ENCODE results near the gene USP6. TPM values are rescaled to one million over a fixed set of nuclear protein-coding genes. Genes with fewer than 3 reads are reported as not detected.
"Not testable (repeated sequence)": the region's sequence is repeated elsewhere in the genome, so short reads cannot be mapped to it uniquely, and the experiment has no call there.

Gene USP6
- polyA plus RNA-seq, 2 of the 4 experiments (the other 2 are of a cell fraction) = 0.01 to 0.04 TPM

DNA sequence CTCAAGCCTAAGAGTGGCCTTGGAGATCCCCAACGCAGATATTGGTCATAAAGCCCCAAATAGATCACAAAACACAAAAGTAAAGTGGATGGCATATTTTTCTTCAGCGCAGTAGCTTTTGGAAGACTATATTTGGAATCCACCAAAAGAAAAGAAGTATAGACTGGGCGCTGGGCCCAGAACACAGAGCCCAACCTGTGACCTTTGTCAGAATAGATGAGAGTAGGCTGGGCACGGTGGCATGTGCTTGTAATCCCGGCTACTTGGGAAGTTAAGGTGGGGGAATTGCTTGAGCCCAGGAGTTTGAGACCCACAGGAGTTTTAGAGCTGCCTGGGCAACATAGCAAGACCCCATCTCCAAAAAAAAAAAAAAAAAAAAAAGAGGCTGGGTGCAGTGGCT is 104.2 kb downstream of the USP6 start:
- Histone ChIP-seq H3K27ac (no peak overlapping the region), H3K4me3 (no peak overlapping the region), H3K4me1 (0 out of 3 replicates have a peak, but pooled peaks cover 3% of the 10 kb centered on the region), H3K9me3 (no peaks in the 10 kb centered on the region), H3K4me2 (no peak overlapping the region)
- 70% methylated on average over 5 of the region's 5 CpGs for WGBS (ENCODE audit: missing lambda C conversion rate)
- ATAC-seq (no peak), FAIRE-seq (no peak), DNase-seq (ENCODE audit: low read depth in 1 of 2, low spot score in 1 of 2) (no peak)
- ChIA-PET POLR2A (no interaction called here), CTCF (interaction anchor here (0.7 to 1.0 kb wide), 3 partner anchors 29 to 130 kb away, joined by 3 to 4 read pairs (median 4); no protein-coding TSS in a partner anchor)
- TF ChIP-seq HOXA7 (CRISPR knock-in tag; IDR thresholded peaks at IDR 0.05) = no peak
- TF ChIP-seq KDM1A (IDR thresholded peaks at IDR 0.05; ENCODE audit: low read depth) = no peak
- TF ChIP-seq FOSB (CRISPR knock-in tag; IDR thresholded peaks at IDR 0.05) = no peak
- TF ChIP-seq PHF8 (IDR thresholded peaks at IDR 0.05; ENCODE audit: borderline replicate concordance, low read depth) = no peak
- TF ChIP-seq ZFP36 (IDR thresholded peaks at IDR 0.05; ENCODE audit: borderline replicate concordance, partially characterized antibody) = no peak
- TF ChIP-seq RCOR1 (IDR thresholded peaks at IDR 0.05; ENCODE audit: low read depth, low read length) = no peak
- no peak for TF ChIP-seq RFX5 (IDR thresholded peaks at IDR 0.05)
- TF ChIP-seq JUNB (IDR thresholded peaks at IDR 0.05) = no peak
- no peak for TF ChIP-seq FOXS1 (CRISPR knock-in tag; IDR thresholded peaks at IDR 0.05)
- TF ChIP-seq SMC3 (IDR thresholded peaks at IDR 0.05) = no peak
- TF ChIP-seq FOSL2 (IDR thresholded peaks at IDR 0.05) = no peak
- TF ChIP-seq FOSL2 (CRISPR knock-in tag; IDR thresholded peaks at IDR 0.05) = no peak
- no peak for TF ChIP-seq RAD21 (conservative IDR thresholded peaks at IDR 0.05 in 1 of 2, IDR thresholded peaks at IDR 0.05 in 1 of 2)
- TF ChIP-seq, protein P1, sequence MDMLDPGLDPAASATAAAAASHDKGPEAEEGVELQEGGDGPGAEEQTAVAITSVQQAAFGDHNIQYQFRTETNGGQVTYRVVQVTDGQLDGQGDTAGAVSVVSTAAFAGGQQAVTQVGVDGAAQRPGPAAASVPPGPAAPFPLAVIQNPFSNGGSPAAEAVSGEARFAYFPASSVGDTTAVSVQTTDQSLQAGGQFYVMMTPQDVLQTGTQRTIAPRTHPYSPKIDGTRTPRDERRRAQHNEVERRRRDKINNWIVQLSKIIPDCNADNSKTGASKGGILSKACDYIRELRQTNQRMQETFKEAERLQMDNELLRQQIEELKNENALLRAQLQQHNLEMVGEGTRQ (IDR thresholded peaks at IDR 0.05) = no peak
- TF ChIP-seq SREBF2 (IDR thresholded peaks at IDR 0.05) = no peak
- TF ChIP-seq, protein P2, sequence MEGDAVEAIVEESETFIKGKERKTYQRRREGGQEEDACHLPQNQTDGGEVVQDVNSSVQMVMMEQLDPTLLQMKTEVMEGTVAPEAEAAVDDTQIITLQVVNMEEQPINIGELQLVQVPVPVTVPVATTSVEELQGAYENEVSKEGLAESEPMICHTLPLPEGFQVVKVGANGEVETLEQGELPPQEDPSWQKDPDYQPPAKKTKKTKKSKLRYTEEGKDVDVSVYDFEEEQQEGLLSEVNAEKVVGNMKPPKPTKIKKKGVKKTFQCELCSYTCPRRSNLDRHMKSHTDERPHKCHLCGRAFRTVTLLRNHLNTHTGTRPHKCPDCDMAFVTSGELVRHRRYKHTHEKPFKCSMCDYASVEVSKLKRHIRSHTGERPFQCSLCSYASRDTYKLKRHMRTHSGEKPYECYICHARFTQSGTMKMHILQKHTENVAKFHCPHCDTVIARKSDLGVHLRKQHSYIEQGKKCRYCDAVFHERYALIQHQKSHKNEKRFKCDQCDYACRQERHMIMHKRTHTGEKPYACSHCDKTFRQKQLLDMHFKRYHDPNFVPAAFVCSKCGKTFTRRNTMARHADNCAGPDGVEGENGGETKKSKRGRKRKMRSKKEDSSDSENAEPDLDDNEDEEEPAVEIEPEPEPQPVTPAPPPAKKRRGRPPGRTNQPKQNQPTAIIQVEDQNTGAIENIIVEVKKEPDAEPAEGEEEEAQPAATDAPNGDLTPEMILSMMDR (IDR thresholded peaks at IDR 0.05) = no peak

DNA sequence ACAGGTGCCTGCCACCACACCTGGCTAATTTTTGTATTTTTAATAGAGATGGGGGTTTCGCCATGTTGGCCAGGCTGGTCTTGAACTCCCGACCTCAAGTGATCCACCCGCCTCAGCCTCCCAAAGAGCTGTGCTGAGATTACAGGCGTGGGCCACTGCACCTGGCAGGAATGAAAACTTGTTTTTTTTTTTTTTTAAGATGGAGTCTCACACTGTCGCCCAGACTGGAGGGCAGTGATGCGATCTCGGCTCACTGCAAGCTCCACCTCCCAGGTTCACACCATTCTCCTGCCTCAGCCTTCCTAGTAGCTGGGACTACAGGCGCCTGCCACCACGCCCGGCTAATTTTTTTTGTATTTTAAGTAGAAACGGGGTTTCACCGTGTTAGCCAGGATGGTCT is 106.1 kb downstream of the USP6 start:
- FAIRE-seq; H3K9me3 ChIP-seq; H3K4me3 ChIP-seq; H3K4me2 ChIP-seq; H3K27ac ChIP-seq; ATAC-seq; CTCF ChIA-PET; DNase-seq (ENCODE audit: low read depth in 1 of 2, low spot score in 1 of 2); POLR2A ChIA-PET; H3K4me1 ChIP-seq: not testable (repeated sequence)
- WGBS (ENCODE audit: missing lambda C conversion rate) = 87% methylated on average over 12 of the region's 12 CpGs

Small RNA genes within 50 kb of the gene (small RNA-seq; reads per million reads assigned to genes)
- gene AC012146.4 = 0 reads per million in 6 experiments

Other genes starting within 250 kb of the USP6 start
- 0.11 and 0.13 TPM in 2 replicates for gene C17orf107, start 216.5 kb upstream of the USP6 start, polyA plus RNA-seq (2011; rRNA removed)
- gene C17orf107, start 216.5 kb upstream of the USP6 start, polyA plus RNA-seq (2017; fragmentation: RNase III; extraction: RNeasy Plus Mini Kit Qiagen cat#74134 plus additional on column Dnase treatment) = 0.16 to 0.30 TPM (median 0.25 TPM) in 3 replicates
- gene CHRNE, start 212.9 kb upstream of the USP6 start, polyA plus RNA-seq (2011; rRNA removed) = 0.07 and 0.10 TPM in 2 replicates
- 0.12 to 0.14 TPM (median 0.13 TPM) in 3 replicates for gene CHRNE, start 212.9 kb upstream of the USP6 start, polyA plus RNA-seq (2017; fragmentation: RNase III; extraction: RNeasy Plus Mini Kit Qiagen cat#74134 plus additional on column Dnase treatment)
- not detected in 2 replicates for gene GP1BA, start 183.8 kb upstream of the USP6 start, polyA plus RNA-seq (2011; rRNA removed)
- not detected in 3 replicates for gene GP1BA, start 183.8 kb upstream of the USP6 start, polyA plus RNA-seq (2017; fragmentation: RNase III; extraction: RNeasy Plus Mini Kit Qiagen cat#74134 plus additional on column Dnase treatment)
- 60.2 and 64.4 TPM in 2 replicates for gene SLC25A11, start 176.0 kb upstream of the USP6 start, polyA plus RNA-seq (2011; rRNA removed)
- gene SLC25A11, start 176.0 kb upstream of the USP6 start, polyA plus RNA-seq (2017; fragmentation: RNase III; extraction: RNeasy Plus Mini Kit Qiagen cat#74134 plus additional on column Dnase treatment) = 64.4 to 69.2 TPM (median 67.9 TPM) in 3 replicates
- gene RNF167, start 175.8 kb upstream of the USP6 start, polyA plus RNA-seq (2011; rRNA removed) = 98.7 and 110 TPM in 2 replicates
- gene RNF167, start 175.8 kb upstream of the USP6 start, polyA plus RNA-seq (2017; fragmentation: RNase III; extraction: RNeasy Plus Mini Kit Qiagen cat#74134 plus additional on column Dnase treatment) = 83.9 to 93.7 TPM (median 86.4 TPM) in 3 replicates
- 1,417 and 1,732 TPM in 2 replicates for gene PFN1, start 167.5 kb upstream of the USP6 start, polyA plus RNA-seq (2011; rRNA removed)
- 3,195 to 3,341 TPM (median 3,230 TPM) in 3 replicates for gene PFN1, start 167.5 kb upstream of the USP6 start, polyA plus RNA-seq (2017; fragmentation: RNase III; extraction: RNeasy Plus Mini Kit Qiagen cat#74134 plus additional on column Dnase treatment)
- 52.5 and 53.5 TPM in 2 replicates for gene ENO3, start 164.9 kb upstream of the USP6 start, polyA plus RNA-seq (2011; rRNA removed)
- gene ENO3, start 164.9 kb upstream of the USP6 start, polyA plus RNA-seq (2017; fragmentation: RNase III; extraction: RNeasy Plus Mini Kit Qiagen cat#74134 plus additional on column Dnase treatment) = 79.0 to 109 TPM (median 102 TPM) in 3 replicates
- 72.6 and 94.9 TPM in 2 replicates for gene SPAG7, start 148.2 kb upstream of the USP6 start, polyA plus RNA-seq (2011; rRNA removed)
- gene SPAG7, start 148.2 kb upstream of the USP6 start, polyA plus RNA-seq (2017; fragmentation: RNase III; extraction: RNeasy Plus Mini Kit Qiagen cat#74134 plus additional on column Dnase treatment) = 101 to 102 TPM (median 102 TPM) in 3 replicates
- 12.4 and 17.7 TPM in 2 replicates for gene CAMTA2, start 128.4 kb upstream of the USP6 start, polyA plus RNA-seq (2011; rRNA removed)
- gene CAMTA2, start 128.4 kb upstream of the USP6 start, polyA plus RNA-seq (2017; fragmentation: RNase III; extraction: RNeasy Plus Mini Kit Qiagen cat#74134 plus additional on column Dnase treatment) = 30.1 to 33.8 TPM (median 30.3 TPM) in 3 replicates
- 0.66 and 0.86 TPM in 2 replicates for gene INCA1, start 118.5 kb upstream of the USP6 start, polyA plus RNA-seq (2011; rRNA removed)
- gene INCA1, start 118.5 kb upstream of the USP6 start, polyA plus RNA-seq (2017; fragmentation: RNase III; extraction: RNeasy Plus Mini Kit Qiagen cat#74134 plus additional on column Dnase treatment) = 1.1 to 1.3 TPM (median 1.1 TPM) in 3 replicates
- 42.0 and 48.4 TPM in 2 replicates for gene KIF1C, start 118.1 kb upstream of the USP6 start, polyA plus RNA-seq (2011; rRNA removed)
- gene KIF1C, start 118.1 kb upstream of the USP6 start, polyA plus RNA-seq (2017; fragmentation: RNase III; extraction: RNeasy Plus Mini Kit Qiagen cat#74134 plus additional on column Dnase treatment) = 74.0 to 77.4 TPM (median 76.5 TPM) in 3 replicates
- gene SLC52A1, start 80.6 kb upstream of the USP6 start, polyA plus RNA-seq (2011; rRNA removed) = 1.4 and 1.9 TPM in 2 replicates
- 1.0 to 1.4 TPM (median 1.3 TPM) in 3 replicates for gene SLC52A1, start 80.6 kb upstream of the USP6 start, polyA plus RNA-seq (2017; fragmentation: RNase III; extraction: RNeasy Plus Mini Kit Qiagen cat#74134 plus additional on column Dnase treatment)
- gene ZFP3, start 37.6 kb upstream of the USP6 start, polyA plus RNA-seq (2011; rRNA removed) = 4.1 and 4.8 TPM in 2 replicates
- gene ZFP3, start 37.6 kb upstream of the USP6 start, polyA plus RNA-seq (2017; fragmentation: RNase III; extraction: RNeasy Plus Mini Kit Qiagen cat#74134 plus additional on column Dnase treatment) = 1.6 to 1.9 TPM (median 1.7 TPM) in 3 replicates
- gene ZNF232, start 4.2 kb upstream of the USP6 start, polyA plus RNA-seq (2011; rRNA removed) = 4.9 and 5.1 TPM in 2 replicates
- gene ZNF232, start 4.2 kb upstream of the USP6 start, polyA plus RNA-seq (2017; fragmentation: RNase III; extraction: RNeasy Plus Mini Kit Qiagen cat#74134 plus additional on column Dnase treatment) = 4.7 to 5.1 TPM (median 4.7 TPM) in 3 replicates
- 3.8 and 4.3 TPM in 2 replicates for gene ZNF594, start 75.8 kb downstream of the USP6 start, polyA plus RNA-seq (2011; rRNA removed)
- gene ZNF594, start 75.8 kb downstream of the USP6 start, polyA plus RNA-seq (2017; fragmentation: RNase III; extraction: RNeasy Plus Mini Kit Qiagen cat#74134 plus additional on column Dnase treatment) = 2.2 to 2.7 TPM (median 2.3 TPM) in 3 replicates
- gene SCIMP, start 118.8 kb downstream of the USP6 start, polyA plus RNA-seq (2011; rRNA removed) = not detected in 2 replicates
- not detected in 3 replicates for gene SCIMP, start 118.8 kb downstream of the USP6 start, polyA plus RNA-seq (2017; fragmentation: RNase III; extraction: RNeasy Plus Mini Kit Qiagen cat#74134 plus additional on column Dnase treatment)
- 38.1 and 65.5 TPM in 2 replicates for gene RABEP1, start 166.3 kb downstream of the USP6 start, polyA plus RNA-seq (2011; rRNA removed)
- gene RABEP1, start 166.3 kb downstream of the USP6 start, polyA plus RNA-seq (2017; fragmentation: RNase III; extraction: RNeasy Plus Mini Kit Qiagen cat#74134 plus additional on column Dnase treatment) = 41.7 to 44.7 TPM (median 44.4 TPM) in 3 replicates